Peyer's patch (tissue), 4 donors: Measurements from ENCODE around the gene FIGN. TPM values are rescaled to one million over a fixed set of nuclear protein-coding genes. Genes with fewer than 3 reads are reported as not detected.

Experiments
- DNase-seq, 3 donors: peaks; one replicate each; pipeline ENCODE4 v3.0.0-alpha.2; 2017 to 2019
- H3K27ac ChIP-seq, 4 donors: fragments of 200-600 bp; sonication (generic); one replicate each; pipeline ENCODE4 v1.5.1; 2016 to 2019
- H3K27me3 ChIP-seq, 2 donors: fragments of 200-600 bp; sonication (generic); one replicate each; pipeline ENCODE4 v1.5.1; 2019
- H3K36me3 ChIP-seq, 3 donors: fragments of 200-600 bp; sonication (generic); one replicate each; pipeline ENCODE4 v1.5.1; 2016 to 2019
- H3K4me1 ChIP-seq, 4 donors: fragments of 200-600 bp; sonication (generic); one replicate each; pipeline ENCODE4 v1.5.1; 2016 to 2019
- H3K4me3 ChIP-seq, 4 donors: fragments of 200-600 bp; sonication (generic); 1 replicate in 3 of 4; 2 replicates in 1 of 4; pipeline ENCODE4 v1.5.1; 2016 to 2019; ENCODE audit warnings: mild to moderate bottlenecking in 1 of 4
- H3K9me3 ChIP-seq, 4 donors: fragments of 200-600 bp; sonication (generic); one replicate each; pipeline ENCODE4 v1.5.1; 2016 to 2019; ENCODE audit warnings: mild to moderate bottlenecking in 1 of 4
- CTCF ChIP-seq, 6 experiments: fragments of 450-650 bp in 4 of 6; fragments of 200-600 bp in 2 of 6; sonication (generic) in 1 of 6; IDR thresholded peaks; one replicate each; pipeline ENCODE4 v1.5.1; 2017 to 2019; ENCODE audit warnings: antibody characterized with exemption in 6 of 6, mild to moderate bottlenecking in 3 of 6, moderate library complexity in 1 of 6
- POLR2A ChIP-seq, 2 donors: fragments of 450-650 bp; IDR thresholded peaks; one replicate each; pipeline ENCODE4 v1.5.1; 2017; ENCODE audit warnings: antibody characterized with exemption in 2 of 2, mild to moderate bottlenecking in 2 of 2, moderate library complexity in 2 of 2
- total RNA-seq, 4 donors: library from RNA; depleted of rRNA; stranded (reverse); fragments of >200 nt; gene quantifications; one replicate each; pipeline ENCODE4 v1.1.0, GENCODE V29; 2016

FIGN gene
- total RNA-seq, 4 donors from 2014 or later: 0.53 to 8.3 (median 0.95) TPM

DNA sequence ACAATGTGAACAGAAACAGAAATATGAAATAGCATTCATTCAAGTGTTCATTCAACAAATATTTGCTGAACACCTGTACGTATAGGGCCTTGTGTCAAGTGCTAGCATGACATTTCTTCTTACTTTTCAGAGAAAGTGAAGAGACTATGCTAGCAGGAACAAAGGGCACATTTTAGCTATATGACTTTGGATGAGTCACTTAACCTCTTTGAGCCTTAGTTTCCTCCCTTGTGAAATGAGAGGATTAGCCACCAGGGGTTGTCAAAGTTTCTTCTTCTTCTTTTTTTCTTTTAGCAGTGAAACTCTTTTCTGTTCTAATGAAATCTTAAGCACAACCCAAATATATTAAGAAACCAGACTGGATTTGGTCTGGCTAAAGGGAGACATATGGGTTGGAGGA is 53.1 kb downstream of the FIGN start:
- DNase-seq: no peak
- Histone ChIP-seq H3K4me1 (no peaks in the 10 kb centered on the region), H3K4me3 (no peak overlapping the region), H3K36me3 (no peaks in the 10 kb centered on the region), H3K27ac (no peak overlapping the region), H3K27me3 (no peaks in the 10 kb centered on the region), H3K9me3 (no peaks in the 10 kb centered on the region)
- TF ChIP-seq POLR2A (IDR thresholded peaks at IDR 0.05): no peak
- TF ChIP-seq CTCF (IDR thresholded peaks at IDR 0.05): no peak

DNA sequence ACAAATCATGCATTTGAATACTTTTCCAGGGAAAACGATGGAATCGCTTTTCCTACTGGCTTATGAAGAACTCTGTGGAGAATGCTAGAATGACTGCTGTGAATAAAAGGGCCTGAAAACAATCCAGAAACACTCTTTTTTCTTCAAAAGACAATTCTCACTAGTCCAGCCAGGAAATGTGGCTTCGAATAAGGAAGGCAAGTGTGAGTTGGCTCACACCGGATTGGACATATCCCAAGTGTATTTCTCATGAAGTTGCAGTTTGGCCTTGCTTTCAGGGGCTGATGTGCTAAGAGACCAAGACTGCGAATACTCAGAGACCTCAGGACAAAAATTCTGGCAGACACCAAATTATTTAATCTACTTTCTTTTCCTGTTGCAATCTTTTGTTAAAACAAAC is 54.1 kb downstream of the FIGN start:
- no peak for DNase-seq
- no peaks in the 10 kb centered on the region for H3K36me3 ChIP-seq
- no peaks in the 10 kb centered on the region for H3K9me3 ChIP-seq
- H3K27me3 ChIP-seq: no peaks in the 10 kb centered on the region
- TF ChIP-seq POLR2A (IDR thresholded peaks at IDR 0.05) (no peak), CTCF (IDR thresholded peaks at IDR 0.05) (no peak)
- H3K4me1 ChIP-seq: no peaks in the 10 kb centered on the region
- no peak overlapping the region for H3K4me3 ChIP-seq
- H3K27ac ChIP-seq: no peak overlapping the region

DNA sequence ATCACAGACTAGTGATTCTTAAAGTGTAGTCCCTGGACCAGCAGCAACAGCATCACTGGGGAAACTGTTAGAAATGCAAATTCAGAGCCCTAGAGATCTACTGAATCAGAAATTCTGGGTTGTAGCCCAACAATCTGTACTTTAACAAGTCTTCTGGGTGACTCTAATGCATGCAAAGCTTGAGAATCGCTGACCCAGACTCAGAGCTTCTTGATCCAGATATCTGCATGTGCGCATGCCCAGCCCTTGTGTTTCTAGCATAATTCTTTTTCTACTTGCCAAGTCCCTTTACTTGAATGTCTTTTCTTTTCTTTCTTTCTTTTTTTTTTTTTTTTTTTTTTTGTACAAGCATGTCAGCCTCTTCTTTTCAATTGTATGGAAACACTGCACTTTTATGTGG is 60.4 kb downstream of the FIGN start:
- no peaks in the 10 kb centered on the region for H3K4me1 ChIP-seq
- H3K27ac ChIP-seq: no peak overlapping the region
- TF ChIP-seq POLR2A (IDR thresholded peaks at IDR 0.05) (no peak), CTCF (IDR thresholded peaks at IDR 0.05) (no peak)
- H3K36me3 ChIP-seq: no peaks in the 10 kb centered on the region
- no peaks in the 10 kb centered on the region for H3K9me3 ChIP-seq
- no peak for DNase-seq
- H3K27me3 ChIP-seq: no peaks in the 10 kb centered on the region
- no peak overlapping the region for H3K4me3 ChIP-seq

GRCh38 chr2:163673522-163673921 is 62.3 kb downstream of the FIGN start:
- Histone ChIP-seq H3K27me3 (no peaks in the 10 kb centered on the region), H3K4me1 (no peaks in the 10 kb centered on the region)
- TF ChIP-seq CTCF (IDR thresholded peaks at IDR 0.05): no peak
- TF ChIP-seq POLR2A (IDR thresholded peaks at IDR 0.05): no peak

DNA sequence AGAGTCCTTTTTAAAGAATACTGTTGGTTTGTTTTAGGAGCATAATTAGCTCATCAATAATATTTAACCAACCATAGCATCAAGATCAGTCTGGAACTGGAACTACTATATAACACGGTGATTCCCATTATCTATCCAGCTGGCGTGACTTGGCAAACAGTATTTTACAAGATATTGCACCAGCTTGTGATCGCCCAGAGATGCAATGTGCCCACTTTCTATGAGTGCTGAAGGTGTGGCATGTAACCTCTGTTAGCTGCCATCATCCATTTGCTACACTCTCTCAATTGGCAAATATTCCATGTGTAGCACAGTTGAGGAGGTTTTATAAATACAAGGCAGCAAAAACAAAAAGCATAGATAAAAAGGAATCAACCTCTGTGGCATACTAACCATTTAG is 64.9 kb downstream of the FIGN start:
- TF ChIP-seq POLR2A (IDR thresholded peaks at IDR 0.05) (no peak), CTCF (IDR thresholded peaks at IDR 0.05) (no peak)
- no peaks in the 10 kb centered on the region for H3K27me3 ChIP-seq
- no peak overlapping the region for H3K27ac ChIP-seq
- no peak overlapping the region for H3K4me3 ChIP-seq
- H3K9me3 ChIP-seq: no peaks in the 10 kb centered on the region
- DNase-seq: no peak
- H3K36me3 ChIP-seq: no peaks in the 10 kb centered on the region
- no peaks in the 10 kb centered on the region for H3K4me1 ChIP-seq

More at GRCh38 chr2:163673522-163673921, 62.3 kb downstream of the FIGN start:
- no peaks in the 10 kb centered on the region for H3K9me3 ChIP-seq
- DNase-seq: no peak
- H3K4me3 ChIP-seq: no peak overlapping the region
- no peak overlapping the region for H3K27ac ChIP-seq
- H3K36me3 ChIP-seq: no peaks in the 10 kb centered on the region

DNA sequence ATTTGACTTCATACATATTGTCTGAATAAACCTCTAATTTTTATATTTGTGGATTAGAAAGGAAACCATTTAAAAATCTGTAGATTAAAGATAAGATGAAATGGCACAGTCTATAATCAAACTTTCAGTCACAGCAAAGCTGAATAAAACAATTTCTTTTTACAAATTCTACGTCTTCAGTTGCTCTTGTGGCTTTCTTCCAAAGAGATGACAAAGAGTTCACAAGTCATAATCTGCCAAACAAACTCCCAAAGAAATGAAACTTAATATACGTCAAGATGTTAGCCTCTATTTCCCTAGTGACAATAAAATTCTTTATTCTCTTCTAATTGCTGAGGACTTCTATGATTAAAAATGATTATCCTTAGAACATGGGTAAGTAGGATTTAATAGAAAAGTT is 66.3 kb downstream of the FIGN start:
- DNase-seq: no peak
- H3K4me1 ChIP-seq: no peaks in the 10 kb centered on the region
- no peaks in the 10 kb centered on the region for H3K9me3 ChIP-seq
- no peaks in the 10 kb centered on the region for H3K27me3 ChIP-seq
- H3K27ac ChIP-seq: no peak overlapping the region
- H3K36me3 ChIP-seq: no peaks in the 10 kb centered on the region
- H3K4me3 ChIP-seq: no peak overlapping the region
- TF ChIP-seq POLR2A (IDR thresholded peaks at IDR 0.05) (no peak), CTCF (IDR thresholded peaks at IDR 0.05) (no peak)
